ENCODE results near the gene PRR29. TPM values are rescaled to one million over a fixed set of nuclear protein-coding genes. Genes with fewer than 3 reads are reported as not detected.

Gene PRR29
- polyA plus RNA-seq, 3 donors = 0.03 to 2.1 (median 1.4) TPM

GRCh38 chr17:63961355-63962212, 36.6 kb upstream of the PRR29 start:
- intact Hi-C loops (cut with micrococcal nuclease) = no loop called here
- H3K9ac ChIP-seq (ENCODE audit: insufficient read depth, low read length, poor library complexity, severe bottlenecking) = no peak overlapping the region
- TF ChIP-seq, protein P1, sequence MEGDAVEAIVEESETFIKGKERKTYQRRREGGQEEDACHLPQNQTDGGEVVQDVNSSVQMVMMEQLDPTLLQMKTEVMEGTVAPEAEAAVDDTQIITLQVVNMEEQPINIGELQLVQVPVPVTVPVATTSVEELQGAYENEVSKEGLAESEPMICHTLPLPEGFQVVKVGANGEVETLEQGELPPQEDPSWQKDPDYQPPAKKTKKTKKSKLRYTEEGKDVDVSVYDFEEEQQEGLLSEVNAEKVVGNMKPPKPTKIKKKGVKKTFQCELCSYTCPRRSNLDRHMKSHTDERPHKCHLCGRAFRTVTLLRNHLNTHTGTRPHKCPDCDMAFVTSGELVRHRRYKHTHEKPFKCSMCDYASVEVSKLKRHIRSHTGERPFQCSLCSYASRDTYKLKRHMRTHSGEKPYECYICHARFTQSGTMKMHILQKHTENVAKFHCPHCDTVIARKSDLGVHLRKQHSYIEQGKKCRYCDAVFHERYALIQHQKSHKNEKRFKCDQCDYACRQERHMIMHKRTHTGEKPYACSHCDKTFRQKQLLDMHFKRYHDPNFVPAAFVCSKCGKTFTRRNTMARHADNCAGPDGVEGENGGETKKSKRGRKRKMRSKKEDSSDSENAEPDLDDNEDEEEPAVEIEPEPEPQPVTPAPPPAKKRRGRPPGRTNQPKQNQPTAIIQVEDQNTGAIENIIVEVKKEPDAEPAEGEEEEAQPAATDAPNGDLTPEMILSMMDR (IDR thresholded peaks at IDR 0.05) = no peak

DNA sequence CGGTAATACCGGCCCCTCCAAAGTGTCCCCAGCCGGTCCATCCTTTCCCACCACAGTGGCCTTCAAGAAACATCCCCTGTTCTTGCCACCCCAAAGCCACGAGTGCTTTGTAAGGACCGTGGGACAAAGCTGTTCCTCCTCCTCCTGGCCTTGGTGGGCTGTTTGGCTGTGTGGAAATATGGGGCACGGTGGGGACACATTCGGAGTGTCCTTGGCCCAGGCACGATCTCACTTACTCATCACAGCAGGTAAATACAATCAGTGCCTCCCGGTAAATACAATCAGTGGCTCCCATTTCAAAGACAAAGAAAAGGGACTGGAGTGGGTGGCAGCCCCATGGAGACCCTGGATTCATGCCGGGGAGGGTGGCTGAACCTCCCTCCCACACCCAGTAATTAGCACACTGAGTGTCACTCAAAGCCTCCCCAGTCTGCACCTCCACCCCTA, 35.8 kb upstream of the PRR29 start:
- Mint-ChIP-seq H3K4me1 (peaks cover 11% of the 10 kb centered on the region), H3K27me3 (ENCODE audit: low read depth in 3 of 3) (peaks cover 0 to 5% (median 2%) of the 10 kb centered on the region in 3 donors), H3K9me3 (peaks cover 0 to 3% (median 0%) of the 10 kb centered on the region in 7 donors), H3K27ac (peak overlapping the region in 2 of 7 donors; percentile 51 to 70), H3K4me3 (no peak overlapping the region), H3K36me3 (no peaks in the 10 kb centered on the region)
- 100% methylated on average over 2 of the region's 10 CpGs for WGBS (ENCODE audit: insufficient coverage)
- TF ChIP-seq, protein P1 (IDR thresholded peaks at IDR 0.05) = no peak
- Histone ChIP-seq H3K36me3 (replicated peaks in 1 of 2; ENCODE audit: control insufficient read depth in 1 of 2, insufficient read depth in 2 of 2, low read length in 2 of 2) (no peaks in the 10 kb centered on the region), H3K79me2 (ENCODE audit: insufficient read depth, low read length) (no peaks in the 10 kb centered on the region), H4K20me1 (ENCODE audit: insufficient read depth, low read length) (no peaks in the 10 kb centered on the region), H3K9ac (ENCODE audit: insufficient read depth, low read length, poor library complexity, severe bottlenecking) (no peak overlapping the region), H2AFZ (ENCODE audit: insufficient read depth, low read depth, low read length, poor library complexity, severe bottlenecking) (no peak overlapping the region), H3K4me3 (replicated peaks in 1 of 3; ENCODE audit: low read depth in 2 of 3, low read length in 3 of 3) (no peak overlapping the region), H3K27ac (ENCODE audit: low read depth in 1 of 2, low read length in 2 of 2) (no peak overlapping the region), H3K4me1 (ENCODE audit: control insufficient read depth in 1 of 2, insufficient read depth in 2 of 2, low read length in 2 of 2) (peaks cover 10 to 14% of the 10 kb centered on the region in 2 donors), H3K27me3 (ENCODE audit: control insufficient read depth in 2 of 2, insufficient read depth in 2 of 2, low read length in 2 of 2) (no peaks in the 10 kb centered on the region), H3K9me3 (replicated peaks in 1 of 2; ENCODE audit: control insufficient read depth in 1 of 2, insufficient read depth in 1 of 2, low read length in 2 of 2) (no peaks in the 10 kb centered on the region), H3K4me2 (replicated peaks; ENCODE audit: extremely low read depth, low read length, poor library complexity, severe bottlenecking) (no peak overlapping the region)
- intact Hi-C loops (cut with micrococcal nuclease) = no loop called here
- no peak for DNase-seq

More at GRCh38 chr17:63961355-63962212, 36.6 kb upstream of the PRR29 start:
- peak; percentile 64 to 74 (median 73) for DNase-seq
- no peaks in the 10 kb centered on the region for H4K20me1 ChIP-seq (ENCODE audit: insufficient read depth, low read length)
- H3K36me3 Mint-ChIP-seq = no peaks in the 10 kb centered on the region
- peak overlapping the region; percentile 1 to 71 (median 1) for H3K4me3 ChIP-seq (replicated peaks in 1 of 3; ENCODE audit: low read depth in 2 of 3, low read length in 3 of 3)
- H3K4me2 ChIP-seq (replicated peaks; ENCODE audit: extremely low read depth, low read length, poor library complexity, severe bottlenecking) = peak overlapping the region; percentile 76
- peaks cover 9% of the 10 kb centered on the region for H3K4me1 Mint-ChIP-seq
- peaks cover 0 to 5% (median 0%) of the 10 kb centered on the region in 3 donors for H3K27me3 Mint-ChIP-seq (ENCODE audit: low read depth in 3 of 3)
- peak overlapping the region in 4 of 7 donors; percentile 71 to 87 (median 80) for H3K27ac Mint-ChIP-seq
- H3K27me3 ChIP-seq (ENCODE audit: control insufficient read depth in 2 of 2, insufficient read depth in 2 of 2, low read length in 2 of 2) = no peaks in the 10 kb centered on the region
- peak overlapping the region; percentile 82 to 92 for H3K4me3 Mint-ChIP-seq
- no peaks in the 10 kb centered on the region for H3K79me2 ChIP-seq (ENCODE audit: insufficient read depth, low read length)
- H2AFZ ChIP-seq (ENCODE audit: insufficient read depth, low read depth, low read length, poor library complexity, severe bottlenecking) = peak overlapping the region; percentile 57
- no peaks in the 10 kb centered on the region for H3K9me3 ChIP-seq (replicated peaks in 1 of 2; ENCODE audit: control insufficient read depth in 1 of 2, insufficient read depth in 1 of 2, low read length in 2 of 2)
- H3K9me3 Mint-ChIP-seq = peaks cover 0 to 3% (median 0%) of the 10 kb centered on the region in 7 donors
- peaks cover 10 to 14% of the 10 kb centered on the region in 2 donors for H3K4me1 ChIP-seq (ENCODE audit: control insufficient read depth in 1 of 2, insufficient read depth in 2 of 2, low read length in 2 of 2)
- H3K36me3 ChIP-seq (replicated peaks in 1 of 2; ENCODE audit: control insufficient read depth in 1 of 2, insufficient read depth in 2 of 2, low read length in 2 of 2) = no peaks in the 10 kb centered on the region
- WGBS (ENCODE audit: insufficient coverage) = 36% methylated on average over 29 of the region's 37 CpGs
- H3K27ac ChIP-seq (ENCODE audit: low read depth in 1 of 2, low read length in 2 of 2) = no peak overlapping the region
